Heart left ventricle (tissue), 13 donors: Measurements from ENCODE around the gene DPAGT1.

Source experiments
- POLR2A ChIP-seq, 2 donors: fragments of 450-650 bp; IDR thresholded peaks; one replicate each; pipeline ENCODE4 v1.6.1; 2017; ENCODE audit warnings: antibody characterized with exemption in 2 of 2, mild to moderate bottlenecking in 2 of 2, moderate library complexity in 2 of 2
- TF ChIP-seq, protein P1 (sequence below), 12 donors: fragments of 200-600 bp; sonication (generic) in 4 of 12; IDR thresholded peaks; one replicate each; pipeline versions ENCODE4 v1.5.0 to v1.8.0; 2018 to 2022; ENCODE audit warnings: antibody characterized with exemption in 12 of 12, mild to moderate bottlenecking in 5 of 12
- donor health status: ischemic (EF 13 %, LVEDD 7.1; RV severe dilation, severe dysfunction).
- donor health status: DM: no; HTN: yes; CAD: no.
- donor health status: DM: no; HTN: no; CAD: no.
- donor health status: ischemic (EF 25% LVEDD 6.9; RV normal size, moderate dysfunction).
- donor health status: ischemic (EF 25% LVEDD 5.7; RV mildly dilated, moderate dysfunction).
- donor health status: ischemic (EF 35%, LVEDD 5.7; RV mildly dilated, moderate dysfunction).
- donor health status: nonischemic (EF 11% LVEDD 7.7; RV severe dilation, severe dysfunction).
- donor health status: DM: yes; HTN: yes; CAD: no.
- donor health status: PGD.
- donor health status: ischemic (EF 29% LVEDD 5.4; RV normal size, mild dysfunction).
- donor health status: nonischemic (EF 23%, LVEDD 6.1; RV moderate dilation, normal function).

GRCh38 chr11:119062779-119063178, 38.9 kb downstream of the DPAGT1 start:
- TF ChIP-seq POLR2A (IDR thresholded peaks at IDR 0.05) = no peak
- TF ChIP-seq, protein P1, sequence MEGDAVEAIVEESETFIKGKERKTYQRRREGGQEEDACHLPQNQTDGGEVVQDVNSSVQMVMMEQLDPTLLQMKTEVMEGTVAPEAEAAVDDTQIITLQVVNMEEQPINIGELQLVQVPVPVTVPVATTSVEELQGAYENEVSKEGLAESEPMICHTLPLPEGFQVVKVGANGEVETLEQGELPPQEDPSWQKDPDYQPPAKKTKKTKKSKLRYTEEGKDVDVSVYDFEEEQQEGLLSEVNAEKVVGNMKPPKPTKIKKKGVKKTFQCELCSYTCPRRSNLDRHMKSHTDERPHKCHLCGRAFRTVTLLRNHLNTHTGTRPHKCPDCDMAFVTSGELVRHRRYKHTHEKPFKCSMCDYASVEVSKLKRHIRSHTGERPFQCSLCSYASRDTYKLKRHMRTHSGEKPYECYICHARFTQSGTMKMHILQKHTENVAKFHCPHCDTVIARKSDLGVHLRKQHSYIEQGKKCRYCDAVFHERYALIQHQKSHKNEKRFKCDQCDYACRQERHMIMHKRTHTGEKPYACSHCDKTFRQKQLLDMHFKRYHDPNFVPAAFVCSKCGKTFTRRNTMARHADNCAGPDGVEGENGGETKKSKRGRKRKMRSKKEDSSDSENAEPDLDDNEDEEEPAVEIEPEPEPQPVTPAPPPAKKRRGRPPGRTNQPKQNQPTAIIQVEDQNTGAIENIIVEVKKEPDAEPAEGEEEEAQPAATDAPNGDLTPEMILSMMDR (IDR thresholded peaks at IDR 0.05) = no peak
